ENCODE results near the gene SIN3B.

DNA sequence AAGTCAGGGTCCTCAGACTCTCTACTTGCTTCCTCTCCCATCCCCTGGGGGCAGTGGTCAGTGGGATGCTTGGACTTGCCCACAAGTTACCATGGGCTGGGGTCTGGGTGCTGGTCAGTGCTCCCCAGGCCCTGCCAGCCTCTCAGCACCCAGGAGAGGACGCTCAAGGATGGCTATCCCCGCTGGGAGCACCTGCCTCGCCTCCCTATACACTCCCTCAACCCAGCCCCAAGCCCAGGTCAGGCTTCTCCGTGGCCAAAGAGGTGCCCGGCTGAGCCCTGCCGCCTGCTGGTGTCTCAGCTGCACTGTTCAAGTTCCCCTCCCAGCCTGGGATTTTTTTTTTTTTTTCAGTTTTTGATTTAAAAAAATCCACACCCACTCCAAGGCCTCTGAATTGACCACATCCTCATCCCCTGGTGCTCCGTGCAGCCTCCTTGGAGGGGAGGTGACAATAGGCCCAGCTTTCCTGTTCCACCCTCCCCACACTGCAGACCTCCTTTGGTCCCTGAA lies 70.4 kb downstream of the SIN3B start:
- TF ChIP-seq POLR2A (IDR thresholded peaks at IDR 0.05) (no peak), EP300 (IDR thresholded peaks at IDR 0.05) (no peak)
- TF ChIP-seq, protein P1, sequence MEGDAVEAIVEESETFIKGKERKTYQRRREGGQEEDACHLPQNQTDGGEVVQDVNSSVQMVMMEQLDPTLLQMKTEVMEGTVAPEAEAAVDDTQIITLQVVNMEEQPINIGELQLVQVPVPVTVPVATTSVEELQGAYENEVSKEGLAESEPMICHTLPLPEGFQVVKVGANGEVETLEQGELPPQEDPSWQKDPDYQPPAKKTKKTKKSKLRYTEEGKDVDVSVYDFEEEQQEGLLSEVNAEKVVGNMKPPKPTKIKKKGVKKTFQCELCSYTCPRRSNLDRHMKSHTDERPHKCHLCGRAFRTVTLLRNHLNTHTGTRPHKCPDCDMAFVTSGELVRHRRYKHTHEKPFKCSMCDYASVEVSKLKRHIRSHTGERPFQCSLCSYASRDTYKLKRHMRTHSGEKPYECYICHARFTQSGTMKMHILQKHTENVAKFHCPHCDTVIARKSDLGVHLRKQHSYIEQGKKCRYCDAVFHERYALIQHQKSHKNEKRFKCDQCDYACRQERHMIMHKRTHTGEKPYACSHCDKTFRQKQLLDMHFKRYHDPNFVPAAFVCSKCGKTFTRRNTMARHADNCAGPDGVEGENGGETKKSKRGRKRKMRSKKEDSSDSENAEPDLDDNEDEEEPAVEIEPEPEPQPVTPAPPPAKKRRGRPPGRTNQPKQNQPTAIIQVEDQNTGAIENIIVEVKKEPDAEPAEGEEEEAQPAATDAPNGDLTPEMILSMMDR (IDR thresholded peaks at IDR 0.05): peak in 1 of 3 donors; percentile 11

All from ovary (tissue), 3 donors.